H9 (cell line): ENCODE measurements around the gene MCL1. TPM values are rescaled to one million over a fixed set of nuclear protein-coding genes. Genes with fewer than 3 reads are reported as not detected.

Source experiments
- DNase-seq: peaks from one replicate; pipeline ENCODE4 v3.0.0-alpha.2; 2017
- H2AFZ ChIP-seq: one replicate; pipeline ENCODE4 v1.6.1; 2013; ENCODE audit warnings: mild to moderate bottlenecking, low read length, control low read depth, moderate library complexity
- H2AK5ac ChIP-seq: 2 replicates; pipeline ENCODE4 v1.6.1; 2013; ENCODE audit warnings: low read length, control low read depth, mixed read lengths; ENCODE audit not compliant: insufficient read length
- H2BK120ac ChIP-seq: one replicate; pipeline ENCODE4 v1.6.1; 2013; ENCODE audit warnings: low read depth, mild to moderate bottlenecking, low read length, control low read depth, inconsistent platforms; ENCODE audit not compliant: poor library complexity, severe bottlenecking
- H2BK12ac ChIP-seq: 2 replicates; pipeline ENCODE4 v1.6.1; 2013; ENCODE audit warnings: low read length, control low read depth, mixed read lengths, low read depth; ENCODE audit not compliant: insufficient read length
- H2BK15ac ChIP-seq: 2 replicates; pipeline ENCODE4 v1.6.1; 2013; ENCODE audit warnings: low read depth, low read length, control low read depth
- H2BK20ac ChIP-seq: one replicate; pipeline ENCODE4 v1.6.1; 2013; ENCODE audit warnings: low read depth, mild to moderate bottlenecking, low read length, control low read depth, inconsistent platforms; ENCODE audit not compliant: poor library complexity, severe bottlenecking
- H2BK5ac ChIP-seq: 2 replicates; pipeline ENCODE4 v1.6.1; 2013; ENCODE audit warnings: low read length, control low read depth, mixed read lengths; ENCODE audit not compliant: insufficient read length
- H3K14ac ChIP-seq: 2 replicates; pipeline ENCODE4 v1.6.1; 2013; ENCODE audit warnings: low read length, control low read depth; ENCODE audit not compliant: insufficient read depth
- H3K18ac ChIP-seq: 2 replicates; pipeline ENCODE4 v1.6.1; 2013; ENCODE audit warnings: low read depth, mild to moderate bottlenecking, mixed read lengths, low read length, control low read depth; ENCODE audit not compliant: insufficient read length
- H3K23ac ChIP-seq: 2 replicates; pipeline ENCODE4 v1.6.1; 2013; ENCODE audit warnings: low read length, control low read depth, mixed read lengths, low read depth; ENCODE audit not compliant: insufficient read length
- H3K23me2 ChIP-seq: 2 replicates; pipeline ENCODE4 v1.6.1; 2013; ENCODE audit warnings: low read depth, mild to moderate bottlenecking, mixed read lengths, low read length, control low read depth; ENCODE audit not compliant: insufficient read length, poor library complexity, severe bottlenecking
- H3K27ac ChIP-seq: 2 replicates; pipeline ENCODE4 v1.5.1; 2013; ENCODE audit warnings: low read length, control low read depth, mixed read lengths, low read depth; ENCODE audit not compliant: insufficient read length
- H3K27me3 ChIP-seq: 2 replicates; pipeline ENCODE4 v1.6.1; 2013; ENCODE audit warnings: low read length, control low read depth, inconsistent platforms; ENCODE audit not compliant: insufficient read depth
- H3K4ac ChIP-seq: 2 replicates; pipeline ENCODE4 v1.6.1; 2013; ENCODE audit warnings: low read depth, mild to moderate bottlenecking, control low read depth, inconsistent platforms, low read length, moderate library complexity
- H3K4me1 ChIP-seq: 2 replicates; pipeline ENCODE4 v1.6.1; 2013; ENCODE audit warnings: low read length, control low read depth, inconsistent platforms; ENCODE audit not compliant: insufficient read depth
- H3K4me2 ChIP-seq: 2 replicates; pipeline ENCODE4 v1.6.1; 2013; ENCODE audit warnings: low read length, control low read depth, mixed read lengths; ENCODE audit not compliant: insufficient read length, insufficient read depth
- H3K56ac ChIP-seq: 2 replicates; pipeline ENCODE4 v1.6.1; 2013; ENCODE audit warnings: low read depth, mild to moderate bottlenecking, mixed read lengths, low read length, control low read depth; ENCODE audit not compliant: insufficient read length
- H3K79me1 ChIP-seq: 2 replicates; pipeline ENCODE4 v1.6.1; 2013; ENCODE audit warnings: low read depth, mild to moderate bottlenecking, moderate library complexity, low read length, control low read depth, inconsistent platforms; ENCODE audit not compliant: insufficient read depth, poor library complexity, severe bottlenecking
- H3K79me2 ChIP-seq: 2 replicates; pipeline ENCODE4 v1.6.1; 2013; ENCODE audit warnings: low read length, control low read depth, inconsistent platforms; ENCODE audit not compliant: insufficient read depth
- H3K9ac ChIP-seq: 2 replicates; pipeline ENCODE4 v1.6.1; 2013; ENCODE audit warnings: low read length, control low read depth, mixed read lengths; ENCODE audit not compliant: insufficient read length; ENCODE audit errors: extremely low read depth
- H3K9me3 ChIP-seq: one replicate; pipeline ENCODE4 v1.6.1; 2013; ENCODE audit warnings: low read depth, low read length, inconsistent platforms; ENCODE audit not compliant: control insufficient read depth
- H3T11ph ChIP-seq: one replicate; pipeline ENCODE4 v1.6.1; 2013; ENCODE audit warnings: mild to moderate bottlenecking, low read length, control low read depth, inconsistent platforms
- H4K20me1 ChIP-seq: one replicate; pipeline ENCODE4 v1.6.1; 2013; ENCODE audit not compliant: control insufficient read depth, insufficient read length, insufficient read depth
- H4K5ac ChIP-seq: 2 replicates; pipeline ENCODE4 v1.6.1; 2013; ENCODE audit warnings: low read depth, mild to moderate bottlenecking, mixed read lengths, low read length, control low read depth; ENCODE audit not compliant: insufficient read length
- H4K8ac ChIP-seq: replicated peaks from 2 replicates; pipeline ENCODE4 v1.6.1; 2013; ENCODE audit warnings: low read length, control low read depth, mixed read lengths, low read depth; ENCODE audit not compliant: insufficient read length
- H4K91ac ChIP-seq: 2 replicates; pipeline ENCODE4 v1.6.1; 2013; ENCODE audit warnings: low read depth, mild to moderate bottlenecking, moderate library complexity, mixed read lengths, low read length, control low read depth; ENCODE audit not compliant: insufficient read length
- H3K27ac Mint-ChIP-seq, 3 experiments: 2 replicates in 2 of 3; 3 replicates in 1 of 3; pipeline ENCODE4 v1.8.0; 2020 to 2021; ENCODE audit warnings: mixed read lengths in 3 of 3, mild to moderate bottlenecking in 1 of 3, moderate library complexity in 1 of 3
- H3K27me3 Mint-ChIP-seq: 2 replicates; pipeline ENCODE4 v1.8.0; 2021; ENCODE audit warnings: low read depth, mild to moderate bottlenecking, moderate library complexity, mixed read lengths
- H3K36me3 Mint-ChIP-seq, 3 experiments: 2 replicates in 2 of 3; 3 replicates in 1 of 3; pipeline ENCODE4 v1.8.0; 2020 to 2021; ENCODE audit warnings: low read depth in 3 of 3, mixed read lengths in 3 of 3; ENCODE audit not compliant: insufficient read depth in 1 of 3
- H3K4me1 Mint-ChIP-seq, 2 experiments: 2 replicates each; pipeline ENCODE4 v1.8.0; 2020; ENCODE audit warnings: mixed read lengths in 2 of 2
- H3K4me3 Mint-ChIP-seq, 2 experiments: 2 replicates in 1 of 2; 3 replicates in 1 of 2; pipeline ENCODE4 v1.8.0; 2020 to 2021; ENCODE audit warnings: mild to moderate bottlenecking in 2 of 2, mixed read lengths in 2 of 2, moderate library complexity in 1 of 2
- H3K9me3 Mint-ChIP-seq, 2 experiments: 2 replicates in 1 of 2; 3 replicates in 1 of 2; pipeline ENCODE4 v1.8.0; 2020; ENCODE audit warnings: mild to moderate bottlenecking in 2 of 2, mixed read lengths in 2 of 2, moderate library complexity in 1 of 2
- CTCF ChIP-seq: fragments of 200-600 bp; sonication (generic); conservative IDR thresholded peaks from 3 replicates; pipeline ENCODE4 v1.8.0; 2021; ENCODE audit warnings: antibody characterized with exemption, mild to moderate bottlenecking
- WGBS: extraction: QIAGEN DNeasy Blood & Tissue Kit; methylation state at CpG from one replicate; pipeline ENCODE4 v1.1.7; 2013; ENCODE audit warnings: missing lambda C conversion rate, low lambda C conversion rate, mixed read lengths; ENCODE audit not compliant: insufficient read length; ENCODE audit errors: extremely low coverage; 5-methylcytosine and 5-hydroxymethylcytosine counted together
- total RNA-seq: library from RNA; stranded (reverse); gene quantifications from 2 replicates; pipeline ENCODE4 v1.2.1, GENCODE V29; 2021

MCL1 gene
- total RNA-seq, 1 experiment from 2014 or later: 247 TPM

GRCh38 chr1:150544204-150544603, 35.2 kb downstream of the MCL1 start:
- Histone ChIP-seq H2AFZ (no peak overlapping the region), H3K18ac (no peak overlapping the region), H2BK15ac (no peak overlapping the region), H4K5ac (no peak overlapping the region), H2BK20ac (no peak overlapping the region), H3K4me2 (no peak overlapping the region), H4K20me1 (no peaks in the 10 kb centered on the region), H3K4me1 (no peaks in the 10 kb centered on the region), H2BK120ac (no peak overlapping the region), H4K91ac (no peak overlapping the region), H2BK5ac (no peak overlapping the region), H3K27me3 (peaks cover 3% of the 10 kb centered on the region; the same call in 1 of the 2 replicates), H3K79me1 (no peaks in the 10 kb centered on the region), H3T11ph (no peak overlapping the region), H3K4ac (no peak overlapping the region), H2AK5ac (no peak overlapping the region), H2BK12ac (no peak overlapping the region), H3K27ac (no peak overlapping the region), H3K56ac (no peak overlapping the region), H3K14ac (no peak overlapping the region), H3K79me2 (no peaks in the 10 kb centered on the region), H3K9ac (no peak overlapping the region), H3K9me3 (no peaks in the 10 kb centered on the region), H3K23me2 (peaks cover 5% of the 10 kb centered on the region), H4K8ac (no peak overlapping the region), H3K23ac (no peak overlapping the region)
- DNase-seq: no peak
- H3K27ac Mint-ChIP-seq: no peak overlapping the region
- no peaks in the 10 kb centered on the region for H3K9me3 Mint-ChIP-seq
- H3K36me3 Mint-ChIP-seq: peaks cover 0 to 2% (median 0%) of the 10 kb centered on the region in 3 experiments; a peak in 2 of 7 replicates
- no peak overlapping the region for H3K4me3 Mint-ChIP-seq
- peaks cover 0 to 2% of the 10 kb centered on the region in 2 experiments; a peak in 1 of 4 replicates for H3K4me1 Mint-ChIP-seq
- no CpG with 5 or more reads among the region's 3 CpGs for WGBS
- peaks cover 20% of the 10 kb centered on the region for H3K27me3 Mint-ChIP-seq
- TF ChIP-seq CTCF: no peak
